Measurements from ENCODE around the gene CBFA2T3.
"Not testable (repeated sequence)": the region's sequence is repeated elsewhere in the genome, so short reads cannot be mapped to it uniquely, and the experiment has no call there.

Gene CBFA2T3

GRCh38 chr16:88899901-88900661 is 76.9 kb downstream of the CBFA2T3 start:
- in situ Hi-C loops (cut with HindIII; ENCODE audit: low sequenced_read_pairs): no loop called here
- no peak overlapping the region for H3K4me3 ChIP-seq (ENCODE audit: low read depth, low read length)
- TF ChIP-seq CTCF (IDR thresholded peaks at IDR 0.05; ENCODE audit: low read depth, low read length, missing control alignments): no peak
- DNase-seq (ENCODE audit: low read depth): no peak

- no peak for TF ChIP-seq CTCF (IDR thresholded peaks at IDR 0.05; ENCODE audit: low read depth, low read length, missing control alignments)
- in situ Hi-C loops (cut with HindIII; ENCODE audit: low sequenced_read_pairs): no loop called here
- no peak overlapping the region for H3K4me3 ChIP-seq (ENCODE audit: low read depth, low read length)
- no peak for DNase-seq (ENCODE audit: low read depth)
Observed at GRCh38 chr16:88897696-88898425, 79.1 kb downstream of the CBFA2T3 start.

- no peak overlapping the region for H3K4me3 ChIP-seq (ENCODE audit: low read depth, low read length)
- in situ Hi-C loops (cut with HindIII; ENCODE audit: low sequenced_read_pairs): no loop called here
Observed at GRCh38 chr16:88896238-88897070, 80.6 kb downstream of the CBFA2T3 start.

GRCh38 chr16:88895335-88895734 is 81.7 kb downstream of the CBFA2T3 start:
- H3K4me3 ChIP-seq (ENCODE audit: low read depth, low read length): no peak overlapping the region
- in situ Hi-C loops (cut with HindIII; ENCODE audit: low sequenced_read_pairs): no loop called here
- no peak for DNase-seq (ENCODE audit: low read depth)
- TF ChIP-seq CTCF (IDR thresholded peaks at IDR 0.05; ENCODE audit: low read depth, low read length, missing control alignments): no peak

More at GRCh38 chr16:88896238-88897070, 80.6 kb downstream of the CBFA2T3 start:
- DNase-seq (ENCODE audit: low read depth): no peak
- no peak for TF ChIP-seq CTCF (IDR thresholded peaks at IDR 0.05; ENCODE audit: low read depth, low read length, missing control alignments)

GRCh38 chr16:88894681-88895300 is 82.2 kb downstream of the CBFA2T3 start:
- in situ Hi-C loops (cut with HindIII; ENCODE audit: low sequenced_read_pairs): no loop called here
- TF ChIP-seq CTCF (IDR thresholded peaks at IDR 0.05; ENCODE audit: low read depth, low read length, missing control alignments): no peak
- no peak for DNase-seq (ENCODE audit: low read depth)

GRCh38 chr16:88894266-88894665 is 82.7 kb downstream of the CBFA2T3 start:
- in situ Hi-C loops (cut with HindIII; ENCODE audit: low sequenced_read_pairs); H3K4me3 ChIP-seq (ENCODE audit: low read depth, low read length): not testable (repeated sequence)

More at GRCh38 chr16:88894681-88895300, 82.2 kb downstream of the CBFA2T3 start:
- no peak overlapping the region for H3K4me3 ChIP-seq (ENCODE audit: low read depth, low read length)

More at GRCh38 chr16:88894266-88894665, 82.7 kb downstream of the CBFA2T3 start:
- DNase-seq (ENCODE audit: low read depth): not testable (repeated sequence)
